Measurements from ENCODE around the gene ACADVL. TPM values are rescaled to one million over a fixed set of nuclear protein-coding genes. Genes with fewer than 3 reads are reported as not detected.

ACADVL gene
- 205 and 264 TPM in 2 replicates for total RNA-seq

DNA sequence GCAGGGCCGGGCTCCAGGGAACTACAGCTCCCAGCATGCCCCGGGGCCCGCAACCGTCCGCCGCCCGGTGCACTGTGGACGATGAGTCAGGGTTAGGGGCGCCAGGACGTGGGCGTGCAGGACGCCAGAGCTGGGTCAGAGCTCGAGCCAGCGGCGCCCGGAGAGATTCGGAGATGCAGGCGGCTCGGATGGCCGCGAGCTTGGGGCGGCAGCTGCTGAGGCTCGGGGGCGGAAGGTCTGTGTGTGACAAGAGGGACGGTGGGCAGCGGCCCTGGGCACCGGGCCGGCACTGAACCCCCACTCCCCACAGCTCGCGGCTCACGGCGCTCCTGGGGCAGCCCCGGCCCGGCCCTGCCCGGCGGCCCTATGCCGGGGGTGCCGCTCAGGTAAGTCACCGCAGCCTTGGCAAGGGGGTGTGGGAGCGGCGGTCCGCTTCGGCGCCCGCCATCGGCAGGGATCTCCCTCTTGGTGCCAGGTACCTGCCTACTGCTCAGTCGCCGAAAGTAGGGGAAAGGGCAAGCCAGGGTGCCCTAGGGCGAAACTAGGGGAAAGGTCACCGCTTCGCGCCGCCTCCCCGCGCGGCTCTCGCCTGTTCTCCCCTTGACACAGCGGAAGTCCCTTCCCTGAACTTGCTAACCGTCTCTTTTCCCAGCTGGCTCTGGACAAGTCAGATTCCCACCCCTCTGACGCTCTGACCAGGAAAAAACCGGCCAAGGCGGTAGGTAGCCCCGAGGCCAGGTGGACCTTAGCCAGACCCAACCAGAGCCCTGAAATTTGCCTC is at the start of gene ACADVL, which contains the start of gene DLG4:
Gene ACADVL, plus strand, starts transcription at position 127 of the 781 bp plus-strand sequence. Its CDS starts 47 bp downstream, at position 174.
Gene DLG4, minus strand, starts transcription at position 25 of the 781 bp plus-strand sequence.

DNA sequence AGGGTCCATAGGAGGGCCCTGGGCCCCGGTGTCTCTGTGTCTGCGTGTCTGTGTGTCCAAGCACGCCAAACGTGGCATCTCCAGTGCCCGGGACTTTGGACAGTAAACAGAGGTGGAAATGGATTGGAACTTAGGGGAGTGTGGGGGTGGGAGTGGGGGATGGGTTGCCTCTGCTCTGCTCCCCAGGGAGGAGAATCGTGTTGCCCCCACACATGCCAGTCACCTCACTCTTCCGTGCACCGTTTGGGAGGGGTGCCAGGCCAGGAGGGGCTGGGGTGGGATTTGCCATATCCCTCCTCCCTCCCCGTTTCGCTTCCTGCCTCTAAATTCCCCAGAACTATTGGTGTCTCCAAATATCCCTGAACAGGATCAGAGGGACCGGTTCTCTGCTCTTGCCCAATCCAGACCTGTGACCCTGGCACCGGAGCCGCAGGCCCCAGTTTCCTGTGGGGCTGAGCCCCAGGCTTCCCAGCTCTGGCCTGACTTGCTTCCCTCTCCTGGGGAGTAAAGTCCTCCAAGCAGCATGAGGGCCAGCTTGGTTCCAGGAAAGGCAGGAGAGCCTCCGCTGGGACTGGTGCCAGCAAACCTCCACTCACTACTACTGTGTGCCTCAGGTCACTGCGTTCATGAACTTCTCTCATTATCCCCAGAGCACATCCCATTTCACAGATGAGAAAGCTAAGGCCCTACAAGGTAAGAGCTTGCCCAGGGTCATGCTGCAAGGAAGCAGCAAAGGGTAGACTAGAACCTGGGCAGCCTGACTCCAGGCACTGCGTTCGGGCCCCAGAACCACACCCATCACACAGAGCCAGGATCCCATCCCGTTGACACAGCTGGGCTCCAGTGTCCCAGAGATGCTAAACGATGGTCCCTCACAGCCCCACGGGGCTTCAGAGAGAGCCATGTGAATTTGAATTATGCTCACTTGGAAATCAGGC is 40.2 kb upstream of the ACADVL start, which contains the start of gene ASGR1:
Gene ASGR1, minus strand, starts transcription at position 54 of the 938 bp plus-strand sequence. CDS start 807 bp downstream, outside the sequence.

DNA sequence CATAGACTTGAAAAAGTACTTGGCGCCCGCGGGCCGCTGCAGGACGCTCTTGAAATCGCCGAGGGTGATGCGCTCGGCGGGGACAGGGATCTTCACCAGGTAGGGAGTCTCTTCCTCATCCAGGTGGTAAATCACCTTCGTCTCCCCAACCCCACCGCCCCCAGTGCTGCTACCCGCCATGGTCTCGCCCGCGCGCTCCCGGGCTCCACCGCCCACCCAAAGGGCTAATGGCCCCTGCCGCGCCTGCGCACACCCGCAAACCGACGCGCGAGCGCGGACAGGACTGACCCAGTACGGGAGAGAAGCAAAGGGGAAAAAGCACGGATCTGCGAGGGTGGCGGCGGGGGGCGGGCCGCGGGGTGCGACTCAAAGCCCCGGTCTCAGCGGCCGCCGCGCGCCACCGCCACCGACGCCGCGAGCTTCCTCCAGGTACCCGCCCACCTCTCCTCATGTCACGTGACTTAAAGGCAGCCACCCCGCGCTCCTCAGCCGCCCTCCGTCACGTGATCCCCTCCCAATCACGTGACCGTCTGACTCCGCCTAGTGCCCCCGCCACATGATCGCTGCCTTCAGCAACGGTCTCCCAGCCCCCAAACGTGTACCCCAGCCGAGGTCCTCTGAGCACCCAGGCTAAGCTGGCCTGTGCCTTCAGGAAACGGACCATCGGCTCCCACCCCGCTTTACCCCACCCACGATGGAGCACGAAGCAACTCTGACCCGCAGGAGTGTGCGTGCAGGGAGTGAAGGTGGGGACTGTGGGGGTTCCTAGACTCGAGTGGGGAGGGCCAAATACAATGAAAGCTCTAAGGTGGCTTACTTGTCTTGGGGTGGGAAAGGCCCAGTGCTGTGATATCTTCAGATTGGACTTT is 14.6 kb downstream of the ACADVL start, which contains the start of gene DVL2:
Gene DVL2, minus strand, starts transcription at position 435 of the 869 bp plus-strand sequence. Its CDS starts 255 bp downstream, at position 180.

DNA sequence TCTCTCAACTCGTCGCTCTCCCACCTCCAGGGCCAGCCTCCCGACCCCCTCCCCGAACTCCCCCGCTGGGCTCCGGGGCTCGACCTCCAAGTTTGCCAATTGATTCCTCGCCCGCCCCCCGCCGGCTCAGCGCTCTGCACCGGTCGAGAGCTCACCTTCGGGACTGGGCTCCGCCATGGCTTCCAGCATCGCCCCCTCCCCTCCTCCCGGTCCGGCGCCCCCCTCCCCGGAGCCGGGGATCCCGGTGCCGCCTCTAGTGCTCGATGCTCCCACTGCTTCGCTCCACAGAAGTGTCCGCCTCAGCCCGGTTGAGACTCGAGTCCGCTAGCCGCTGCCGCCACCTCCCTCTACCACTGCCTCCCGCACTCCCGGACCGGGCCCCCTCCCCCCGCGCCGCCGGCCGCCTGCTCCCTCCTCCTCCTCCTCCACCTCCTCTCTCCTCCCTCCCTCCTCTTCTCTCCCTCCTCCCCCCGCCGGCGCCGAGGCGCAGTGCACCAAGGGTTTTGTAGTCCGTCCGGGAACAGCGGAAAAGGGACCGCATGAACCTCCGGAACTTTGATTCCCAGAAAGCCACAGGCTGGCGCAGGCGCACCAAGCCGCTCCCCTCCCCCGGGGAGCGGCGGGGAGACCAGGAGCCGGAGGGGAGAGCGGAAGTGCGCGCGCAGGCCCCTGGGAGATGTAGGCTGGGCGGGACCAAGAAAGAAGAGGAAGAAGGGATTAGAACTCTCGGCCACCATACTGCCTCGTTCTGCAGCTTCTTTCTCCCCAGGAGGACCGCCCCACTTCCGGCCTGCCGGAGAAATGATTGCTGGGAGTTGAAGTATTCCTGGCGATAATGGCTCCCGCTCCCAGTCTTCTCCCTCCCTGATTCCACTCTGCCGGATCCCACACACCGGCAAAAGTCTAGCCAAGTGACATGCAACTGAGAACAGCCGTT is 19.6 kb downstream of the ACADVL start, which contains the start of gene PHF23:
Gene PHF23, minus strand, starts transcription at position 367 of the 937 bp plus-strand sequence. Its CDS starts 178 bp downstream, at position 189.

DNA sequence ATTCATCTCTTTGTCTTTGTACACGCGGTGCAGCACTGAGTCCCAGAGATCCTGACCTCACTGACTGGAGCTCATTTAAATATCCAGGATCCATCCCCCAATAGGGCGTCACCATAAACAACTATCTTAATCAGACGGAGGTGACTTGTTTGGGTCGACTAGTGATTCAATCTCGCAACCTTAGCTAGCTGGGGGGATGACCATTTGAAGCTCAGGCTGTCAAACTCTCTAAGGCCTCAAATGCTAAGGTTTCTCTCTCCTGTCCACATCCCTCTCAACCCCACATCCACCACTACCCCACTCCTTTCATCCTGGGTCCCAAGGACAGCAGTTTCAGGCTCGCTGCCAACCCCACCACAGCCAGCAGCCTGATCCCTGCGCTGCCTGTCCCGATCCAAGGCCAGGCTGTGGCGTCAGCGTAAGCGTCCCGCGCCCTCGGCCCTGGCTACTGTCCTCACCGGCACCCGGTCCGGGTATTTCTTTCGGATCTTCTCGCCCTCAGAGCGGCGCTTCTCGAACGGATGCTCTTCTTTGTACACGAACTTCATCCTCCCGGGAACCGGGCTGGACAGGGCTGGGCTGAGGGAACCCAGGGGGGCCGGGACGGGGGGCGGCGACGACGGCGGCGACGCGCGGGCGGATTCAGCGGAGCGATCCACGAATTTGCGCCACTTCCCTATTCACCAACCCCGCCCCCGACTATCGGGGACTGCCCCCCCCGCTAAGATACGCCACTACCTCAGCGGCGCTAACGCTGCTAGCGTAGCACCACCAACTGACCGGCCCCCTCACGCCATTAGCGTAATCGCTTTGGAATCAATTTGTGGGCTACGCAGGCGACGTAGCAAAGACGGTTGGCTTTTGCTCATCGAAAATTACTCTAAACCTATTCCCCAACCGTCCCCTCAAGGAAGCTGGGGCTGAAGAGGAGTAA is 22.3 kb downstream of the ACADVL start, which contains the start of gene GABARAP:
Gene GABARAP, minus strand, starts transcription at position 667 of the 934 bp plus-strand sequence. Its CDS starts 119 bp downstream, at position 548.

DNA sequence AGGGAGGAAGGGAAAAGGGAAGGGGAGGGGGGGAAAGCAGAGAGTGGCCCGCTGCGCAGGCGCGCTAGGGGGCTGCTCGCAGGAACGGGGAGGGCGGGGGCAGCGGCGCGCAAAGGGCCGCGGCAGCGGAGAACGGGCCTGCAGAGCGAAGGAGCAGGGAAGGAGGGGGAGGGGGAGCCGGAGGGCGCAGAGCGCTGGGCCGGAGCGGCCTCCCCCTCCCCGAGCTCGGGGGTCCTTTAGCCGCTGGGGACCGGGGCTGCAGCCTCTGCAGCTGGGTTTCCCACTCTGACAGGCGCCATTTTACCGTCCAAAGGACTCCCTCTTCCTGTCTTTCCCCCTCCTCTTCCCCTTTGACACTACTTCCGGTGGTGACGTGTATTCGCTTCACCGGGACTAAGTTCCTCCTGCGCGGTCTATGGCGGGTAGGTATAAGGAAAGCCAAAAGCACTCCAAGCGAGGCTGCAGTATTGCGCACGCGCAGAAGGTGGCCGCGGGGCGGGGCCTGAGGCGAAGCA is 32.0 kb downstream of the ACADVL start, which contains the start of gene CTDNEP1:
Gene CTDNEP1, minus strand, starts transcription at position 74 of the 515 bp plus-strand sequence. CDS start 438 bp downstream, outside the sequence.

DNA sequence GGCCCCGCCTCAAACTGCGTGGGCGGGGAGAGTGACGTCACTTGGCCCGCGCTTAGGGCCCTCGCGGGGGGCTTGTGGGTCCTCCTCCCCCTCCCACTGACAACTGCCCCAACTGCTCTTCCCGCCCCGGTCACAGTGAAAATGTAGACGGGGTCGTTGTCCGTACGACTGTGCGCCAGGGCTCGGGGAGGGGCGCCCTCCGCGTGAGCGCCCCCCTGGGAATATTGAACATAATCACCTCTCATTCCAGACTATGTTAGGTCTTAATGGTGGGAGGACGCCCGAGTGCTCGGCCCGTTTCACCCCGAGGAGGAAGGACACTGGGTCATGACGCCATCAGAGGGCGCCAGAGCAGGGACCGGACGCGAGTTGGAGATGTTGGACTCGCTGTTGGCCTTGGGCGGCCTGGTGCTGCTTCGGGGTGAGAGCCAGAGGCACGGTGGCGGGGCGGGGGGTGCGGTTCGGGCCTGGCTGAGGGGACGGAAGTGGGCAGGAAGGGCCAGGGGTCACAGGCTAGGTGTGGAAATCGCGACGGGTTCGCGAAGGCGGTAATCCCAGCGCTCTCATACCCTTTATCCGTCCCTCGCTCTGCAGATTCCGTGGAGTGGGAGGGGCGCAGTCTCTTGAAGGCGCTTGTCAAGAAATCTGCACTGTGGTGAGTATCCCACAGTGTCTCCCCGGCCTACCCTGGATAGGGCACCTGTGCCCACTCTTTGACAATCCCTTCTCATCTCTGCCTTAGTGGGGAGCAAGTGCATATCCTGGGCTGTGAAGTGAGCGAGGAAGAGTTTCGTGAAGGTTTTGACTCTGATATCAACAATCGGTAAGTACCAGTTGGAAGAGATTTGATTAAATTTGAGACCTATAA is 32.7 kb downstream of the ACADVL start, which contains the start of gene ELP5:
Gene ELP5, plus strand, starts transcription at position 40 of the 868 bp plus-strand sequence. Its CDS starts 336 bp downstream, at position 376.

DNA sequence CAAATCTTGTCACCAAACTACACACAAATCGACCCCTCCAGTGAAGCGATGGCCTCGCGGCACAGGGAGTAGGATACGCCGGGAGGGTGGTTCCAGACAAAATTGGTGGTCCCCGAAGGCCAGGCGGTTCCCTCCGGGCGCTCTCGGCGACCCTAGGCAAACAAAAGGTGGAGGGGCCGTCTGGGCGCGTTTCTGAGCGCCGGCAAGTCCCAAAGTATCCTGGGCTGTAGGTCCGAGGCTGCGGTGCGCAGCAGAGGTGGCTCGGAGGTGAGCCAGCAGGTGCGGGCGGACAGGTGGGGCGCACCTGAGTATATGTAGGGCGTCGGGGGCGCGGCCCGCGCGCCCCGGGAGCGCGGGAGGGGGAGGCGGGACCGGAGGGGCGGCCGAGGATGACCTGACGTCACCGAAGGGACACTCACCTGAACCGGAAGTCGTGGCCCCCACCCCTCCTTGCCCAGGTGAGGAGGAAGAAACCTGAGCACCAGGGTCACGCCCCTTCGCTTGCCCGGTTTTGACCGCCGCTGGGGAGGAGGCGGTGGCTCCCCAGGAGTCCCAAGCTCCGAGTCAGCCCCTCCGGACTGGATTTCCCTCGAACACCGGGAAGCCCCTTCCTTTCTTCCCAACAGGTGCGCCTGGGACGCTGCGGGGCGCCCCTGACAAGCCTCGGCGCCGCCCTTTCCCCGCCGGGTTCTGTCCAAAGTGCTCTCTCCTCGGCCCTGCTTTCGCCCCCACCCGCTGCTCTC is 42.6 kb downstream of the ACADVL start, which contains the start of gene CLDN7:
Gene CLDN7, minus strand, starts transcription at position 287 of the 743 bp plus-strand sequence. CDS start 435 bp downstream, outside the sequence.

Other genes starting within 250 kb of the ACADVL start
- not detected in 2 replicates for gene ALOX12, start 223.9 kb upstream of the ACADVL start, total RNA-seq
- gene RNASEK, start 207.3 kb upstream of the ACADVL start, total RNA-seq, result 22.2 and 55.1 TPM in 2 replicates
- 68.6 and 99.3 TPM in 2 replicates for gene BCL6B, start 196.9 kb upstream of the ACADVL start, total RNA-seq
- gene SLC16A13, start 183.9 kb upstream of the ACADVL start, total RNA-seq, result 1.5 and 1.9 TPM in 2 replicates
- gene SLC16A11, start 175.8 kb upstream of the ACADVL start, total RNA-seq, result 0.44 and 0.49 TPM in 2 replicates
- gene CLEC10A, start 139.7 kb upstream of the ACADVL start, total RNA-seq, result 0.19 TPM in 1 of 2 replicates, not detected in the other
- gene ASGR2, start 105.1 kb upstream of the ACADVL start, total RNA-seq, result not detected in 2 replicates
- gene ASGR1, start 40.6 kb upstream of the ACADVL start, total RNA-seq, result 10.5 and 15.1 TPM in 2 replicates
- 6.8 and 22.5 TPM in 2 replicates for gene DLG4, start 102 bp upstream of the ACADVL start, total RNA-seq
- gene DVL2, start 14.6 kb downstream of the ACADVL start, total RNA-seq, result 32.2 and 53.0 TPM in 2 replicates
- gene PHF23, start 19.5 kb downstream of the ACADVL start, total RNA-seq, result 28.7 and 37.6 TPM in 2 replicates
- gene GABARAP, start 22.5 kb downstream of the ACADVL start, total RNA-seq, result 86.0 and 116 TPM in 2 replicates
- 18.5 and 41.9 TPM in 2 replicates for gene CTDNEP1, start 31.8 kb downstream of the ACADVL start, total RNA-seq
- 22.4 and 31.6 TPM in 2 replicates for gene ELP5, start 32.3 kb downstream of the ACADVL start, total RNA-seq
- gene CLDN7, start 42.5 kb downstream of the ACADVL start, total RNA-seq, result 0.82 and 8.1 TPM in 2 replicates
- 0.57 TPM in 1 of 2 replicates, not detected in the other for gene SLC2A4, start 61.8 kb downstream of the ACADVL start, total RNA-seq
- 0.25 TPM in 1 of 2 replicates, not detected in the other for gene YBX2, start 74.7 kb downstream of the ACADVL start, total RNA-seq
- 537 and 632 TPM in 2 replicates for gene EIF5A, start 87.7 kb downstream of the ACADVL start, total RNA-seq
- 28.8 and 30.1 TPM in 2 replicates for gene GPS2, start 95.4 kb downstream of the ACADVL start, total RNA-seq
- 10.4 and 31.2 TPM in 2 replicates for gene NEURL4, start 109.4 kb downstream of the ACADVL start, total RNA-seq
- not detected in 2 replicates for gene ACAP1, start 116.6 kb downstream of the ACADVL start, total RNA-seq
- 1.1 and 2.3 TPM in 2 replicates for gene KCTD11, start 132.2 kb downstream of the ACADVL start, total RNA-seq
- not detected in 2 replicates for gene TMEM95, start 135.2 kb downstream of the ACADVL start, total RNA-seq
- gene TNK1, start 161.2 kb downstream of the ACADVL start, total RNA-seq, result 0.49 and 1.6 TPM in 2 replicates
- 16.7 and 36.8 TPM in 2 replicates for gene PLSCR3, start 174.6 kb downstream of the ACADVL start, total RNA-seq
- gene TMEM256, start 184.2 kb downstream of the ACADVL start, total RNA-seq, result 48.8 and 118 TPM in 2 replicates
- gene NLGN2, start 187.9 kb downstream of the ACADVL start, total RNA-seq, result 1.3 and 7.6 TPM in 2 replicates
- not detected in 2 replicates for gene SPEM1, start 200.4 kb downstream of the ACADVL start, total RNA-seq
- not detected in 2 replicates for gene SPEM2, start 205.7 kb downstream of the ACADVL start, total RNA-seq
- gene SPEM3, start 208.9 kb downstream of the ACADVL start, total RNA-seq, result not detected in 2 replicates
- gene TMEM102, start 215.5 kb downstream of the ACADVL start, total RNA-seq, result 6.0 and 8.4 TPM in 2 replicates
- 0.16 and 0.50 TPM in 2 replicates for gene FGF11, start 219.6 kb downstream of the ACADVL start, total RNA-seq
- 7.6 and 9.4 TPM in 2 replicates for gene CHRNB1, start 225.1 kb downstream of the ACADVL start, total RNA-seq

All from bladder microvascular endothelial cell (primary cell).